Stomach (tissue), 4 donors: ENCODE data around the gene ADARB2.

ENCODE experiments used
- EP300 ChIP-seq: sonication (generic); formaldehyde crosslinking; IDR thresholded peaks from one replicate; pipeline ENCODE4 v1.6.1; 2017; ENCODE audit warnings: antibody characterized with exemption
- POLR2A ChIP-seq, 4 donors: fragments of 450-650 bp; IDR thresholded peaks; one replicate each; pipeline ENCODE4 v1.6.1; 2016; ENCODE audit warnings: antibody characterized with exemption in 4 of 4, control low read depth in 2 of 4, mild to moderate bottlenecking in 1 of 4, moderate library complexity in 1 of 4
- TF ChIP-seq, protein P1 (sequence below), 7 experiments: fragments of 450-650 bp in 4 of 7; fragments of 200-600 bp in 3 of 7; sonication (generic) in 3 of 7; IDR thresholded peaks; one replicate each; pipeline ENCODE4 v1.5.1; 2016 to 2019; ENCODE audit warnings: antibody characterized with exemption in 7 of 7, control low read depth in 2 of 7, mild to moderate bottlenecking in 1 of 7

DNA sequence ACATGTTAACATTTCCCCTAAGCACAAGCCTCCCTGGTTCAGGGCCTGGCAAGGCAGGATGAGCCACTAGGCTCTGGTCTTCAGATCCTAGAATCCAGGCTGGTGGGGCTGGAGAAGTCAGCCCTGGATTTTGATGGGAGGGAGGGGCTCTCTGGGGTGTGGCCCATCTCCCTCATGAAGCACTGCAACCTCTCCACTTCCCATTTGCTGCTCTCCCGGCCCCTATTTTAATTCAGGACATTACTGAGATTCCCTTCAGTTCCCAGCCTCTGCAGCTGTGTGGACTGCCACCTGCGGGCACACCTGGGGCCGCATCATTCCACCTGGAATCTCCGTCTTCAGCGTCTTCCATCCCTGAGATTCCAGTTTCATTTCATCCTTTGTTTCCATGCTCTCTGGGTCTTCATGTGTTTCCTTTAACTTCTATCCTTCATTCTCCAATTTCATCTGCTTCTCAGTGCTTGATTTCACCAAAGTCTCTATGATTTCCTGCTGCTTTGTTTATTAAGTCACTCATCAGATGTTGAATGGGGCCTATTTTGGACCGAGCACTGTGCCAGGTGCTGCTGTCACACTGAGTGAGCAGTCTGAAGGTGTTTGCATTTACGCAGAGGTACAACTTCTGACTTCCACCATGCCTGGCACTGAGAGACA lies 427.6 kb downstream of the ADARB2 start:
- TF ChIP-seq, protein P1, sequence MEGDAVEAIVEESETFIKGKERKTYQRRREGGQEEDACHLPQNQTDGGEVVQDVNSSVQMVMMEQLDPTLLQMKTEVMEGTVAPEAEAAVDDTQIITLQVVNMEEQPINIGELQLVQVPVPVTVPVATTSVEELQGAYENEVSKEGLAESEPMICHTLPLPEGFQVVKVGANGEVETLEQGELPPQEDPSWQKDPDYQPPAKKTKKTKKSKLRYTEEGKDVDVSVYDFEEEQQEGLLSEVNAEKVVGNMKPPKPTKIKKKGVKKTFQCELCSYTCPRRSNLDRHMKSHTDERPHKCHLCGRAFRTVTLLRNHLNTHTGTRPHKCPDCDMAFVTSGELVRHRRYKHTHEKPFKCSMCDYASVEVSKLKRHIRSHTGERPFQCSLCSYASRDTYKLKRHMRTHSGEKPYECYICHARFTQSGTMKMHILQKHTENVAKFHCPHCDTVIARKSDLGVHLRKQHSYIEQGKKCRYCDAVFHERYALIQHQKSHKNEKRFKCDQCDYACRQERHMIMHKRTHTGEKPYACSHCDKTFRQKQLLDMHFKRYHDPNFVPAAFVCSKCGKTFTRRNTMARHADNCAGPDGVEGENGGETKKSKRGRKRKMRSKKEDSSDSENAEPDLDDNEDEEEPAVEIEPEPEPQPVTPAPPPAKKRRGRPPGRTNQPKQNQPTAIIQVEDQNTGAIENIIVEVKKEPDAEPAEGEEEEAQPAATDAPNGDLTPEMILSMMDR (IDR thresholded peaks at IDR 0.05) = no peak
- TF ChIP-seq EP300 = no peak
- TF ChIP-seq POLR2A (IDR thresholded peaks at IDR 0.05) = no peak
